GM12865 (cell line): Measurements from ENCODE around the gene RINL.
"Not testable (repeated sequence)": the region's sequence is repeated elsewhere in the genome, so short reads cannot be mapped to it uniquely, and the experiment has no call there.

Experiments
- DNase-seq: peaks from one replicate; pipeline ENCODE4 v3.0.0; 2010; ENCODE audit warnings: low read depth
- H3K4me3 ChIP-seq: 2 replicates; pipeline ENCODE4 v1.5.1; 2011; ENCODE audit warnings: mild to moderate bottlenecking, low read depth, low read length, control low read depth
- CTCF ChIP-seq: IDR thresholded peaks from 2 replicates; pipeline ENCODE4 v1.5.1; 2011; ENCODE audit warnings: low read length, control low read depth, low read depth, inconsistent platforms; ENCODE audit not compliant: insufficient read depth; ENCODE audit errors: missing control alignments

Gene RINL

GRCh38 chr19:38875656-38876395 is 2.2 kb downstream of the RINL start:
- no peak for DNase-seq
- H3K4me3 ChIP-seq, result no peak overlapping the region
- TF ChIP-seq CTCF, result no peak

- H3K4me3 ChIP-seq, DNase-seq: not testable (repeated sequence)
Measured at GRCh38 chr19:38873400-38873799, 4.7 kb downstream of the RINL start.

- no peak for DNase-seq
- no peak overlapping the region for H3K4me3 ChIP-seq
- no peak for TF ChIP-seq CTCF
Measured at GRCh38 chr19:38870612-38871011, 7.5 kb downstream of the RINL start.

GRCh38 chr19:38869836-38870607 is 8.1 kb downstream of the RINL start:
- H3K4me3 ChIP-seq, result peak overlapping the region; percentile 51
- peak; percentile 90 for TF ChIP-seq CTCF
- DNase-seq, result peak; percentile 94

GRCh38 chr19:38869160-38869835 is 8.8 kb downstream of the RINL start:
- H3K4me3 ChIP-seq, result peak overlapping the region; percentile 51
- DNase-seq, result no peak
- TF ChIP-seq CTCF, result no peak

- no peak for DNase-seq
- H3K4me3 ChIP-seq, result no peak overlapping the region
Measured at GRCh38 chr19:38868551-38868950, 9.5 kb downstream of the RINL start.

More at GRCh38 chr19:38868551-38868950, 9.5 kb downstream of the RINL start:
- TF ChIP-seq CTCF, result no peak
